Lower leg skin (tissue), 3 donors: ENCODE data around the gene CACHD1.

Source experiments
- CTCF ChIP-seq, 3 donors: fragments of 450-650 bp; IDR thresholded peaks; one replicate each; pipeline ENCODE4 v1.5.1; 2016; ENCODE audit warnings: antibody characterized with exemption in 3 of 3, mild to moderate bottlenecking in 3 of 3, moderate library complexity in 2 of 3
- POLR2A ChIP-seq, 2 donors: fragments of 450-650 bp; IDR thresholded peaks; one replicate each; pipeline ENCODE4 v1.6.1; 2016 to 2017; ENCODE audit warnings: antibody characterized with exemption in 2 of 2, mild to moderate bottlenecking in 1 of 2, moderate library complexity in 1 of 2

- TF ChIP-seq CTCF (IDR thresholded peaks at IDR 0.05) (no peak), POLR2A (IDR thresholded peaks at IDR 0.05) (no peak)
Observed at GRCh38 chr1:64523413-64524337, 53.7 kb downstream of the CACHD1 start.
